Nephron (organoid): ENCODE data around the gene SDF4.

Source experiments
- H3K27ac Mint-ChIP-seq, 3 experiments: 2 replicates each; pipeline ENCODE4 v1.8.0; 2020; ENCODE audit warnings: mixed read lengths in 3 of 3, mild to moderate bottlenecking in 2 of 3, moderate library complexity in 1 of 3
- H3K27me3 Mint-ChIP-seq: 2 replicates; pipeline ENCODE4 v1.8.0; 2021; ENCODE audit warnings: low read depth, mild to moderate bottlenecking, moderate library complexity, mixed read lengths
- H3K36me3 Mint-ChIP-seq: 2 replicates; pipeline ENCODE4 v1.8.0; 2020; ENCODE audit warnings: low read depth, mixed read lengths
- H3K4me1 Mint-ChIP-seq: 2 replicates; pipeline ENCODE4 v1.8.0; 2020; ENCODE audit warnings: mixed read lengths
- H3K4me3 Mint-ChIP-seq, 3 experiments: 2 replicates each; pipeline ENCODE4 v1.8.0; 2020; ENCODE audit warnings: mild to moderate bottlenecking in 3 of 3, mixed read lengths in 3 of 3, moderate library complexity in 2 of 3
- H3K9me3 Mint-ChIP-seq: 2 replicates; pipeline ENCODE4 v1.8.0; 2020; ENCODE audit warnings: mixed read lengths
- TF ChIP-seq, protein P1 (sequence below), 3 experiments: fragments of 200-600 bp; sonication (generic); IDR thresholded peaks; one replicate each; pipeline ENCODE4 v1.5.0; 2021; ENCODE audit warnings: antibody characterized with exemption in 3 of 3; ENCODE audit not compliant: unreplicated experiment in 3 of 3

SDF4 gene

DNA sequence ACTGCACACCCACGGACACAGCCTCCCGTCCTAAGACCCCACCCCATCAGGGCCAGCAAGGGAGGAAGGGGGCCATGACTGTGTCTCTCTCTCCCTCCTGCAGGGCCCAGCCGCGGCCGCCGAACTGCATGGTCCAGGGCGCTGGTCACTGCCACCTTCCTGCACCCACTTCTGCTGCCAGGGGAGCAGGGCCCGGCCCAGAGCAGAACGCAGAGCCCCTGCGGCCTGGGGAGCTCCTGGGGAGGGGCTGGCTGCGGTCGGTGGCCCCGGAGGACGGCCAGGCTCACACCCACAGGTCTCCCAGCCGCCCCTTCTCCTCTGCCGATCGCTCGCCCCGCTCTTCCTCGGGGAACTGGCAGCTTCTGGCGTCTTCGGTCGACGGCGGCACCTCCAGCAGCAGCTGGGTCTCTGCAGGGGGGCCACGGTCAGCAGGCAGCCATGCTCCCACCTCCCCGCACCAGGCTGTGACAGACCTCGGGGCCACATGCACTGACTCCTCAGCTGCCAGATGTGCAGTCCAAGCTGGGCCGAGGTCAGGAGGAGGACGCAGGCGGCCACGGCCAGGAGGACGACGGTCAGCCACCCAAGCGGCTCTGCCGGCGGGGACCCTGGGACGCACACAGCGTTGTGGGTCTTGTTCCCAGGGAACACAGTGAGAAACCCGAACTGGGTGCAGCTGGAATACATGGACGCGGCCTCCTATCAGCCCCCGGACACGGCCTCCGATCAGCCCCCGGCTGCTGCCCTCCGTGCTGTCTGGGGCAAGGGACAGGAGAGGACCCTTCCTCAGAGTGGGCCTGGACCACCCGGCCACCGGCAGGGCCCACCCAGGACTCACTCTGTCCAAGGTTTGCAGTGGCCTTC, 28.0 kb downstream of the SDF4 start:
- TF ChIP-seq, protein P1, sequence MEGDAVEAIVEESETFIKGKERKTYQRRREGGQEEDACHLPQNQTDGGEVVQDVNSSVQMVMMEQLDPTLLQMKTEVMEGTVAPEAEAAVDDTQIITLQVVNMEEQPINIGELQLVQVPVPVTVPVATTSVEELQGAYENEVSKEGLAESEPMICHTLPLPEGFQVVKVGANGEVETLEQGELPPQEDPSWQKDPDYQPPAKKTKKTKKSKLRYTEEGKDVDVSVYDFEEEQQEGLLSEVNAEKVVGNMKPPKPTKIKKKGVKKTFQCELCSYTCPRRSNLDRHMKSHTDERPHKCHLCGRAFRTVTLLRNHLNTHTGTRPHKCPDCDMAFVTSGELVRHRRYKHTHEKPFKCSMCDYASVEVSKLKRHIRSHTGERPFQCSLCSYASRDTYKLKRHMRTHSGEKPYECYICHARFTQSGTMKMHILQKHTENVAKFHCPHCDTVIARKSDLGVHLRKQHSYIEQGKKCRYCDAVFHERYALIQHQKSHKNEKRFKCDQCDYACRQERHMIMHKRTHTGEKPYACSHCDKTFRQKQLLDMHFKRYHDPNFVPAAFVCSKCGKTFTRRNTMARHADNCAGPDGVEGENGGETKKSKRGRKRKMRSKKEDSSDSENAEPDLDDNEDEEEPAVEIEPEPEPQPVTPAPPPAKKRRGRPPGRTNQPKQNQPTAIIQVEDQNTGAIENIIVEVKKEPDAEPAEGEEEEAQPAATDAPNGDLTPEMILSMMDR (IDR thresholded peaks at IDR 0.05; ENCODE audit: unreplicated experiment in 3 of 3) = no peak
- Mint-ChIP-seq H3K4me3 (no peak overlapping the region), H3K36me3 (no peaks in the 10 kb centered on the region), H3K27me3 (peaks cover 14% of the 10 kb centered on the region), H3K4me1 (peaks cover 9% of the 10 kb centered on the region), H3K27ac (no peak overlapping the region), H3K9me3 (no peaks in the 10 kb centered on the region)

DNA sequence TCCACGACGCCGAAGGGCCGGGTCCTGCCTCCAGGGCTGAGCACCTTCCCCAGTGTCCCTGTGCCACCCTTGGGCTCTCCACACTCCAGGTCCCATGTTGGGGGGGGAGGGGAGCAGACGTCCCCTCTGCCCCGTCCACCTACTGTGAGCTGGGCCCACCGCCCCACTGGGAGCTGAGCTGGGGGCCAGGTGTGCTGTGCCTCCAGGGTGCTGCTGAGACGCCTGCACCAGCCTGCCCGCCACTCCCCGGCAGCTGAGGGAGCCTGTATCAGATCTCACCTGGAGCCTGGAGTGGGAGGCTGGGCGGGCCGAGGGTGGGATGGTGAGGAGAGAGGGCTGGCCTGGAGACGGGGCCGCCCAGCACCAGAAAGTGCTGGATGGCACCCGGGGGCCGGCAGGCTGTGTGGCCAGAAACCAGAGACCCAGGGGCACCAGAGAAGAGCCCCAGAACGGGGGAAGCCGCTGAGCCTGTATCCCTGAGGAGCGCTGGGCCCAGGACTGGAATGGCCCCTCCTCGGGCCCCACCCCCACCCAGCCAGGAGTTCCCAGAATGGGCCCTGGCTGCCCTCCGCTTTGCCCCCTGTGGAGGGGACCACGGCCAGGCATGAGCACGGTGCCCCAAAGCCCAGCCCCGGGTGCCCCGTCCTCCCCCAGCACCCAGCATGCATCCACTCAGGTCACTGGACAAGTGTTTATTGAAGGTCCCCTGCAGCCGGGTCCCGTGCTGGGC, 28.8 kb downstream of the SDF4 start:
- Mint-ChIP-seq H3K4me1 (peaks cover 3% of the 10 kb centered on the region), H3K4me3 (no peak overlapping the region), H3K36me3 (no peaks in the 10 kb centered on the region), H3K27me3 (peaks cover 12% of the 10 kb centered on the region), H3K27ac (no peak overlapping the region), H3K9me3 (no peaks in the 10 kb centered on the region)
- TF ChIP-seq, protein P1 (IDR thresholded peaks at IDR 0.05; ENCODE audit: unreplicated experiment in 3 of 3) = no peak

DNA sequence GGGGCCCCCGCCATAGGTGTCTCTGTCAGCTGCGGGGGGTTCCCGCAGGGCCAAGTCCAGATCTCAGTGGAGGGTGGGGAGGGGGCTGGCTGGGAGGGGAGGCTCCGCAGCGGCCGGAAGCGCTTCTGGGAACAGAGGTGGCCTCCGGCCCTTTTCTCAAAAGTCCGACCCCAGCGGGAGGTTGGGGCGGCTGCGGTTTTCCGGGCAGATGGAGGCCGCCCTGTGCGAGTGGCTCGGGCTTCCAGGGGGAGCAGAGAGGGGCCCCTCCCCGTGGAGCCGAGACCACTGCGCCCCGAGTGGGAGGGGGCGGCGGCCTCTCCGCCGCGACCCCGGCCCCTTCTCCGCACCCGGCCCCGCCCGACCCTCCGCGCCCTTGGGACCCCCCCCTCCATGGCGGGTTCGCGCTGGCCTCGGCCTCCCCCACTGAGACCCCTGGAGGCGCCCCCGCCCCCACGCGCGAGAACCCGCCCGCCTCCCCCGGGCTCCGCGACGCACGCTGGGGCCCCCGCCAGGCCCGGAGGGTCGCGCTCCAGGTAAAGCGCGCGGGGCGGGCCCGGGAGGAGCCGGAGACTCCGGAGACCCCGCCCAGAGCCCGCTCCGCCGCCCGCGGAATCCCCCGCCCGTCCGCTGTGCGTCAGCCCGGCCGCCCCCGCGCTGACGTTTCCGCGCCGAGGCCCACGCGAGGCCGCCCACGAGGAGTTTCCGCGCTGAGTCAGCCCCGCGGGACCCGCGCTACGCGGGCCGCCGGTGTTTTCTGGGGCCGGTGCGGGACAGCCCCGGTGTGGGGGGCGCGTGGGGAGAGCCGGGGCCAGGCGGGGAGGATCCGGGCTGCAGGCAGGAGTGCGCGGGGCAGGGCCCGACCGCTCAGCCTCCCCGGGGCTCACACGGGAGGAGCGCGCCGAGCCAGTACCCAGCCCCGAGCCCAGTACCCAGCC, 30.7 kb downstream of the SDF4 start:
- Mint-ChIP-seq H3K4me3 (peak overlapping the region in 1 of 3 experiments; percentile 58), H3K27ac (no peak overlapping the region), H3K4me1 (no peaks in the 10 kb centered on the region), H3K27me3 (peaks cover 3% of the 10 kb centered on the region), H3K36me3 (no peaks in the 10 kb centered on the region), H3K9me3 (peaks cover 3% of the 10 kb centered on the region)
- TF ChIP-seq, protein P1 (IDR thresholded peaks at IDR 0.05; ENCODE audit: unreplicated experiment in 3 of 3) = no peak

DNA sequence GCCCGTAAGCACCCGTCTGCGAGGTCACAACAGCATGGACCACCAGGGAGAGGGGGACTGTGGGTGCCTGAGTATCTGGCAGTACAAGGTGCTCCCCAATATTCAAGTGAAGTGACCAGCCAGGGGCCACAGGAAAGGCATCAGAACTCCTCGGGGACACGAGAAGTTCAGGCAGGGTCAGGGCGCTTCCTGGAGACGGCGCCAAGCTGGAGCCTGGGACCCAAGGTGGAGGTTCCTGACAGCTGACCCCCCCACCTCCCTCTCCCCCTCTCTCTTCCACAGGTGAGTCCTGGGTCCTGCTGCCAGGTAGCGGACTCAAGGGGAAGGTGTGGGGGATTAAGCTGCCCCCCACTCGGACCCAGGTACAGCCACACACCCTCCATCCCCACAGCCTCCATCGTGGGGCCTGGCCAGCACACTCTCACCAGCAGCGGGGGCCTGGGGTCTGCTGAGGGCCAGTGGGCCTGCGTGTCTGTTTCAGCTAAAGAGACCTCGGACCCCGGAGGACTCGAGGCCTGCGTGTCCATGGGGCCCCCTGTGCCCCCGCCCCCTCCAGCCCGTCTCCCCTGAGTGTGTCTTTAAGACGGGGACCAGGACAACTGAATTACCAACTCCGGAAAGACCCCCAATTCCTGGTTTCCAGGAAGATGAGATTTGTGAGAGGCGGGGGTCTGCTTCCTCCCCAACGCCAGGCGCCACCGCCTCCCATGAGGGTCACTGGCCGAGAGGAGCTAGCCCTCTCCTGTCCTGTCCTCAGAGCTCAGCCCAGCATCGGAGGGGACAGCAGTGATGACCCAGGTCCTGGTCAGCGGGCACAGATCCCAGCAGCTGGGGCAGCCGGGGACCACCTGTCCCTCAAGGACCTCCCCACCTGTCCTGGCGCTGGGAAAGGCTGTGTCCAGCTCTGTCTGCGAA, 31.6 kb downstream of the SDF4 start:
- Mint-ChIP-seq H3K36me3 (no peaks in the 10 kb centered on the region), H3K27me3 (peaks cover 3% of the 10 kb centered on the region), H3K9me3 (peaks cover 5% of the 10 kb centered on the region), H3K4me3 (peak overlapping the region; percentile 39 to 59 (median 58)), H3K4me1 (no peaks in the 10 kb centered on the region), H3K27ac (no peak overlapping the region)
- TF ChIP-seq, protein P1 (IDR thresholded peaks at IDR 0.05; ENCODE audit: unreplicated experiment in 3 of 3) = no peak
